Astrocyte (in vitro differentiated cells and primary cell): Measurements from ENCODE around the gene SDHAF1. TPM values are rescaled to one million over a fixed set of nuclear protein-coding genes. Genes with fewer than 3 reads are reported as not detected.

ENCODE experiments used
- DNase-seq: peaks from one replicate; pipeline ENCODE4 v3.0.0-alpha.2; 2010; ENCODE audit warnings: low read depth
- FAIRE-seq: peaks from 2 replicates; lab custom pipeline; 2011; peaks lifted over from hg19 to GRCh38; lab: Jason Lieb, UNC
- H2AFZ ChIP-seq: 2 replicates; pipeline ENCODE4 v1.6.0; 2012; ENCODE audit warnings: low read depth, low read length, inconsistent platforms
- H3K27ac ChIP-seq: 2 replicates; pipeline ENCODE4 v1.5.1; 2011; ENCODE audit warnings: low read depth, low read length, inconsistent platforms
- H3K27me3 ChIP-seq: 2 replicates; pipeline ENCODE4 v1.6.0; 2011; ENCODE audit warnings: low read length, inconsistent platforms; ENCODE audit not compliant: insufficient read depth
- H3K36me3 ChIP-seq: 2 replicates; pipeline ENCODE4 v1.5.1; 2011; ENCODE audit warnings: low read length, inconsistent platforms; ENCODE audit not compliant: insufficient read depth
- H3K4me1 ChIP-seq: 2 replicates; pipeline ENCODE4 v1.5.1; 2011; ENCODE audit warnings: low read length, inconsistent platforms; ENCODE audit not compliant: insufficient read depth
- H3K4me2 ChIP-seq: 2 replicates; pipeline ENCODE4 v1.6.0; 2012; ENCODE audit warnings: low read length, inconsistent platforms
- H3K4me3 ChIP-seq: 2 replicates; pipeline ENCODE4 v1.5.1; 2011; ENCODE audit warnings: low read depth, mild to moderate bottlenecking, low read length, inconsistent platforms; ENCODE audit not compliant: insufficient read depth
- H3K79me2 ChIP-seq: 2 replicates; pipeline ENCODE4 v1.6.0; 2012; ENCODE audit warnings: mild to moderate bottlenecking, low read length, inconsistent platforms; ENCODE audit not compliant: insufficient read depth
- H3K9ac ChIP-seq: 2 replicates; pipeline ENCODE4 v1.6.0; 2012; ENCODE audit warnings: mild to moderate bottlenecking, low read length, inconsistent platforms
- H3K9me3 ChIP-seq: 2 replicates; pipeline ENCODE4 v1.5.1; 2012; ENCODE audit warnings: low read depth, mild to moderate bottlenecking, low read length, inconsistent platforms; ENCODE audit not compliant: insufficient read depth
- H4K20me1 ChIP-seq: 2 replicates; pipeline ENCODE4 v1.6.0; 2012; ENCODE audit warnings: low read length, inconsistent platforms; ENCODE audit not compliant: insufficient read depth
- H3K27ac Mint-ChIP-seq: one replicate; pipeline ENCODE4 v1.8.0; 2021; ENCODE audit warnings: mild to moderate bottlenecking, mixed read lengths; ENCODE audit not compliant: unreplicated experiment
- H3K27me3 Mint-ChIP-seq: one replicate; pipeline ENCODE4 v1.8.0; 2021; ENCODE audit warnings: low read depth, mixed read lengths; ENCODE audit not compliant: unreplicated experiment
- H3K36me3 Mint-ChIP-seq: one replicate; pipeline ENCODE4 v1.8.0; 2021; ENCODE audit warnings: low read depth, mixed read lengths; ENCODE audit not compliant: unreplicated experiment
- H3K4me1 Mint-ChIP-seq: one replicate; pipeline ENCODE4 v1.8.0; 2021; ENCODE audit warnings: low read depth, mixed read lengths; ENCODE audit not compliant: unreplicated experiment
- H3K4me3 Mint-ChIP-seq: one replicate; pipeline ENCODE4 v1.8.0; 2021; ENCODE audit warnings: mild to moderate bottlenecking, moderate library complexity, mixed read lengths; ENCODE audit not compliant: unreplicated experiment
- H3K9me3 Mint-ChIP-seq: one replicate; pipeline ENCODE4 v1.8.0; 2021; ENCODE audit warnings: mild to moderate bottlenecking, mixed read lengths; ENCODE audit not compliant: unreplicated experiment
- CTCF ChIP-seq: IDR thresholded peaks from 2 replicates; pipeline ENCODE4 v1.5.1; 2011; ENCODE audit warnings: low read depth, mild to moderate bottlenecking, inconsistent platforms, low read length, moderate library complexity; ENCODE audit not compliant: insufficient read depth
- EZH2 ChIP-seq: IDR thresholded peaks from 2 replicates; pipeline ENCODE4 v1.6.1; 2012; ENCODE audit warnings: mild to moderate bottlenecking, low read length, inconsistent platforms; ENCODE audit not compliant: insufficient read depth
- total RNA-seq: library from RNA; stranded (reverse); gene quantifications from 2 replicates; pipeline ENCODE4 v1.2.1, GENCODE V29; 2021

SDHAF1 gene
- total RNA-seq, 1 donor from 2014 or later: 8.8 TPM

DNA sequence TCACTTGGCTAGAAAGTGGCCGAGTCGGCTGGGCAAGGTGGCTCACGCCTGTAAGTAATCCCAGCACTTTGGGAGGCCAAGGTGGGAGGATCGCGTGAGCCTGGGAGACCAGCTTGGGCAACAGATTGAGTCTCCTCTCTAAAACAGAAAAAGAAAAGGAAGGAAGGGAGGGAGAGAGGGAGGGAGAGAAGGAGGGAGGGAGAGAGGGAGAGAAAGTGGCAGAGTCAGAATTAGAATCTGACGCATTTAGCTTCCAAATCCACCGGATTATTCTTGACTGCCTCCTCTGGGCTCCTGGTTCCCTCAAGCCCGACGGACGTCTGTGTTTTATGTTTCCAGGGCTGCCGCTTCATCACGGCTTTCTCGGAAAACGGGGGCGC, 36.3 kb upstream of the SDHAF1 start:
- Mint-ChIP-seq H3K27me3 (peaks cover 46% of the 10 kb centered on the region), H3K27ac (no peak overlapping the region)
- FAIRE-seq: no peak

GRCh38 chr19:35959040-35959967, 35.7 kb upstream of the SDHAF1 start:
- H3K4me3 ChIP-seq: no peak overlapping the region
- H3K9me3 Mint-ChIP-seq: peaks cover 4% of the 10 kb centered on the region
- no peaks in the 10 kb centered on the region for H3K4me1 Mint-ChIP-seq
- H3K9me3 ChIP-seq: no peaks in the 10 kb centered on the region
- no peak overlapping the region for H3K9ac ChIP-seq
- no peaks in the 10 kb centered on the region for H3K79me2 ChIP-seq
- H2AFZ ChIP-seq: no peak overlapping the region
- FAIRE-seq (no peak), DNase-seq (no peak)
- H3K27ac ChIP-seq: no peak overlapping the region
- H3K36me3 ChIP-seq: no peaks in the 10 kb centered on the region
- peak overlapping the region; percentile 26 for H3K4me2 ChIP-seq
- H3K27me3 ChIP-seq: peaks cover 14% of the 10 kb centered on the region
- H4K20me1 ChIP-seq: no peaks in the 10 kb centered on the region
- H3K27ac Mint-ChIP-seq: no peak overlapping the region
- no peak for TF ChIP-seq CTCF
- peak; percentile 59 for TF ChIP-seq EZH2
- H3K36me3 Mint-ChIP-seq: peaks cover 7% of the 10 kb centered on the region
- peaks cover 44% of the 10 kb centered on the region for H3K27me3 Mint-ChIP-seq
- H3K4me1 ChIP-seq: peaks cover 4% of the 10 kb centered on the region
- no peak overlapping the region for H3K4me3 Mint-ChIP-seq

More for the DNA sequence above, 36.3 kb upstream of the SDHAF1 start:
- Mint-ChIP-seq H3K9me3 (peaks cover 4% of the 10 kb centered on the region), H3K36me3 (peaks cover 7% of the 10 kb centered on the region), H3K4me1 (no peaks in the 10 kb centered on the region), H3K4me3 (no peak overlapping the region)
- Histone ChIP-seq H3K27ac (no peak overlapping the region), H3K9ac (no peak overlapping the region), H3K4me3 (no peak overlapping the region), H2AFZ (no peak overlapping the region), H3K36me3 (no peaks in the 10 kb centered on the region), H3K79me2 (no peaks in the 10 kb centered on the region), H3K4me2 (peak overlapping the region; percentile 26), H4K20me1 (no peaks in the 10 kb centered on the region), H3K9me3 (no peaks in the 10 kb centered on the region), H3K4me1 (peaks cover 4% of the 10 kb centered on the region), H3K27me3 (peaks cover 14% of the 10 kb centered on the region)
- TF ChIP-seq CTCF (no peak), EZH2 (no peak)
- DNase-seq: no peak

DNA sequence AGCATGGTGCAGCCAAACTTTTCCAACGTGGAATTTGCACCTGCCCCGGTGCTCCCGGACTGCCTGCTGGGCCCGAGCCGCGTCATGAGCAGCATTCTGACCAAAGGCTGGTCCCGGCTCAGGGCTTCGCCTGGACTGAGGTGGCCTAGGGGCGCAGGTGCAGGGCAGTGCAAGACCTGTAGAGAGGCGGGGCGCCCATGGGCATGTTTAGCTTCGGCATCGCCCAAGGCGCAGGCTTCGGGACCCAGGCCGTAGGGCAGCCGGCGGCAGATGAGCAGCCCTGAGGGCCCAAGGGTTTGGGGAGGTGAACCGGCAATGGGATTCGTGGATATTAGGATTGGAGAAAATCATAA, 35.0 kb upstream of the SDHAF1 start:
- TF ChIP-seq EZH2 (peak; percentile 4), CTCF (no peak)
- Mint-ChIP-seq H3K4me3 (no peak overlapping the region), H3K27me3 (peaks cover 44% of the 10 kb centered on the region), H3K4me1 (no peaks in the 10 kb centered on the region), H3K36me3 (peaks cover 7% of the 10 kb centered on the region), H3K27ac (no peak overlapping the region), H3K9me3 (peaks cover 4% of the 10 kb centered on the region)
- H3K9me3 ChIP-seq: no peaks in the 10 kb centered on the region
- no peaks in the 10 kb centered on the region for H3K36me3 ChIP-seq
- H3K4me1 ChIP-seq: peaks cover 4% of the 10 kb centered on the region
- no peak for DNase-seq
- no peaks in the 10 kb centered on the region for H4K20me1 ChIP-seq
- FAIRE-seq: no peak
- no peak overlapping the region for H3K4me2 ChIP-seq
- H3K27ac ChIP-seq: no peak overlapping the region
- no peak overlapping the region for H3K4me3 ChIP-seq
- peaks cover 14% of the 10 kb centered on the region for H3K27me3 ChIP-seq
- H2AFZ ChIP-seq: no peak overlapping the region
- no peak overlapping the region for H3K9ac ChIP-seq
- H3K79me2 ChIP-seq: no peaks in the 10 kb centered on the region
